Stimulated activated effector memory CD8-positive, alpha-beta T cell treated with anti-CD3 and anti-CD28 coated beads, Interleukin-12 subunit alpha, Interleukin-12 subunit beta, amount 100 ng/mL, for 72 hours (primary cell): ENCODE results near the gene FCN1.
"Not testable (repeated sequence)": the region's sequence is repeated elsewhere in the genome, so short reads cannot be mapped to it uniquely, and the experiment has no call there.

Source experiments
- ATAC-seq: fragments of 150-1000 bp; cut with Tn5 transposase; 2 replicates; pipeline ENCODE4 v1.10.0; 2021
- DNase-seq, 2 donors: peaks; one replicate each; pipeline ENCODE4 v3.0.0; 2021 to 2022; ENCODE audit warnings: low spot score in 2 of 2
- H3K27ac Mint-ChIP-seq: one replicate; pipeline ENCODE4 v1.8.0; 2022; ENCODE audit warnings: mild to moderate bottlenecking, mixed read lengths
- H3K36me3 Mint-ChIP-seq: one replicate; pipeline ENCODE4 v1.8.0; 2022; ENCODE audit warnings: mild to moderate bottlenecking, mixed read lengths
- H3K4me1 Mint-ChIP-seq: one replicate; pipeline ENCODE4 v1.8.0; 2022; ENCODE audit warnings: mixed read lengths
- H3K4me3 Mint-ChIP-seq: one replicate; pipeline ENCODE4 v1.8.0; 2022; ENCODE audit warnings: mild to moderate bottlenecking, mixed read lengths
- H3K9me3 Mint-ChIP-seq: one replicate; pipeline ENCODE4 v1.8.0; 2022; ENCODE audit warnings: mixed read lengths

Gene FCN1

DNA sequence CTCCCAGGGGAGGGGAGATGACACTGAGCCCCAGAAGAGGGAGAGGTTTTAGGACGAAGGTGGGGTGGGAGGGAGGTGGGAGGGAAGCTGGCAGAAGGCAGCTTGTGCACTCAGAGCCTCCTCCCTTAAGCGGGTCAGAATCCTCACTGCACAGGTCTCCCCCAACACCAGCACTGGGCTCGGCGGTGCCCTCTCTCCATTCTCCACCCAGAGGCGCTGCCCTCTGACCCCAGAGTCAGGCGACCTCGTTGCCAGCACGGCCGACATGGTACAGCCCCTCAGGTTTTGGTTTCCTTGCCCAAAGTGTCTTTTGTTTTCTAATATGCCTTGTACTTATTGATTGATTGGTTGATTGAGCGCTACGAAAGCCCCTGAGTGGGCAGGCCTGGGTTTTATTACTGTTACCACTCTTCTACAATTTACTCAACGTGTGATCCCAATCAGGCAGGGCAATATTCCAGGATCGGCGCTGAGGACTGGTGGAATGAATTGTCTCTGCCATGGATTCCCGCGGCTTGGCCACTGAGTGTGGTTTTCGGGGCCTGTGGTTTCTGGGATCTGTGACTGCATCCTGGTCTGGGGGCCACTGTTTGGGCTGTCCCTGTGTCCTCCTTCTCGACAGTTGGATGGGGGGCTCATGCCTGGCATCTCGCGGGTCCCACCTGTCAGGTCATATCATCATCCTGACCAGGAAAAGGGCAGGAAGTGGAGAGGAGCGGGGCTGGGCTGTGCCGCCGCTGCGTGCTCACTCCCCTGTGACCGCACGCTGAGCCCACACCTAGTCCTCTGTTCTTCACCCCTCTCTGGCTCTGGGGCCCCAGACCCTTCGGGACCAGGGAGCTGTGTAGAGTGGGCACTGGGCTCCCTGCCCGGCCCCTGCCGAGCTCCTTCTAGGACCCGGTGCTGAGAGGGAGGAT is 46.7 kb downstream of the FCN1 start:
- no peaks in the 10 kb centered on the region for H3K4me1 Mint-ChIP-seq
- ATAC-seq (no peak), DNase-seq (no peak)
- no peaks in the 10 kb centered on the region for H3K9me3 Mint-ChIP-seq
- no peaks in the 10 kb centered on the region for H3K36me3 Mint-ChIP-seq
- H3K27ac Mint-ChIP-seq, result no peak overlapping the region
- no peak overlapping the region for H3K4me3 Mint-ChIP-seq

DNA sequence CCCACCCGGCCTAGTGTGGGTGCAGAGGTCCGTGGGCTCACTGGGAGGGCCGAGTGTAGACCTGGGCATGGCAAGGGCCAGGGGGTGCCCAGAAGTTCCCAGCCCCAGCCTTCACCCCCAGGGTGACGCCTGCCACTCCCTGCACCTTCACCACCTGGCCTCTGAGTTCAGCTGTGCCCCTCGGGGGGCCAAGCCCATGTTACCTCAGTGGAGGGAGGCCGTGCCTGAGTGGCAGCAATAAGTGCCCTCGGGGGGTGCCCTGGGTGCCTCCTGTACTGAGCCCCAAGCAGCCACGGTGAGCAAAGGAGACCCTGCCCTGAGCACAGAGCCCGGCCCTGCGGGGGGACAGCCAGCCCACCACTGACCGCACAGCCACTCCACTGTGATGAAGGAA is 47.4 kb downstream of the FCN1 start:
- H3K27ac Mint-ChIP-seq, result no peak overlapping the region
- no peaks in the 10 kb centered on the region for H3K4me1 Mint-ChIP-seq
- ATAC-seq, result peak; percentile 28
- no peak overlapping the region for H3K4me3 Mint-ChIP-seq
- no peaks in the 10 kb centered on the region for H3K36me3 Mint-ChIP-seq
- H3K9me3 Mint-ChIP-seq, result no peaks in the 10 kb centered on the region
- DNase-seq, result no peak

DNA sequence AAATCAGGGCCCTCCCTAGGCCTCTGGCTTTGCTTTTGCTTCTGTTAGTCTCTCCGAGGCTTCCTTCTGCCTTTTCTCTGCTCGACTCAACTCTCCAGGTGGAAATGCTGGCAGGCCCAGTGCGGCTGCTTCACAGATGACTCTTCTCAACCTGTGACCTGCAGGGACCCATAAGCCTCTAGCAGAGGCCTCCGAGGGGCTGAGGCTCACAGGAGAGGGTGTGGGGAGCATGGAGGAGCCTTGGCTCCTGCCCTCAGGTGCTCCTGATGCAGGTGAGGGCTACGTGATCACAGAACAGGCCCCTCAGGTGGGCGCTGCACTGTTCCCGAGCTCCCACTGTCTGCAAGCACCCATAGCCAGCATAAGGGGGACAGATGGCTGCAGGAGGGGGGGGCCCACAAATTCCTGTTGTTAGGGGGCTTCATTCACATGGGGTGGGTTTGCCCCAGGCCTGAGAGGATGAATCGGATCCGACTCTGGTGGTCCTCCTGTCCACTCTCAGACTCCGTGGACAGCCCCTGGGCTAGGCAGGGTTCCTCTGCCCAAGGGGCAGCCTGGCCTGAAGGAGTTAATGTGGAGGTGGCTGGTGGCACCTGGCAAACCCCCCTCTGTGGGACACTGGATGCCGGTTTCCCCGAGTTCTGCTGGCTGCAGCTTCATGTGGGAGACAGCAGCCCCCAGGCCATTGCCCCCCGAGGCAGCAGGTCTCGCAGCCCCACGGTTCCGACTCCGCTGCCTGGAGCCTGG is 48.0 kb downstream of the FCN1 start:
- Mint-ChIP-seq H3K9me3 (no peaks in the 10 kb centered on the region), H3K4me1 (no peaks in the 10 kb centered on the region), H3K4me3 (no peak overlapping the region), H3K27ac (no peak overlapping the region), H3K36me3 (no peaks in the 10 kb centered on the region)
- ATAC-seq (no peak), DNase-seq (no peak)

DNA sequence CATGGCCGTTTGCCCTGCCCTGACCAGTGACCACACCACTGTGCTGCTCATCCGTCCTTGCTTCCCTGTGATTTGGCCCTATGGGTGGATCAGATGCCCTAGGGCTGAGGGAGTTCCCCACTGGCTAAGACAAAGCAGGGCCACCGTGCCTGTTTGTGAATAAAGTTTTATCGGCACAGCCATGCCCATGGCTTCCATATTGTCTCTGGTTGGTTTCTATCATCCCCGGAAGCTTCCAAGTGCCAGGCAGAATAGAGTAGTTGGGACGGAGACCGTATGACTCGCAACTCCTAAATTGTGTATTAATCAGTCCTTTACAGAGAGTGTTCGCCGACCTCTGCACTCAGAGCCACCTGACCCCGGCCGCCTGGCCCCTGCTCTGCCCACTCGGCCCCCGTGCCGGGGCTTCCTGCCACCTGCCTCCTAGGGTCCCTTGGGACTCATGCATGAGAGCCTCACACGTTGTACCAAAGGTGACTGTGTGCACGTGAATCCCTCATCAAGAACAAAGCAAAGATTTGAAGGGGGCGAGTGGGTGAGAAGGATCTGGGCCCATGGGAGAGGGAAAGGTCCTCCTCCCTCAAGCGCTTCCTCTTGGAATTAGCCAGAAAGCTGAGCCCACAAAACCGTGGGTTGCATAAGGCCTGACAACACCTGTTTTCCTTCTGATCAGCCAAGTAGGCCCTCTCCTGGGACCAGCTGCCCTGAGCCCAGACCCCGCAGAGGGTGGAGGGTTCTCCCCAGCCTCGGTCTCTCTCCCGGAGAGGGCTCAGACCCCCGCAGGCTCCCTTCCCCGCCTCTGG is 48.8 kb downstream of the FCN1 start:
- Mint-ChIP-seq H3K27ac (no peak overlapping the region), H3K4me1 (no peaks in the 10 kb centered on the region), H3K36me3 (no peaks in the 10 kb centered on the region), H3K4me3 (no peak overlapping the region), H3K9me3 (no peaks in the 10 kb centered on the region)
- DNase-seq (no peak), ATAC-seq (no peak)

DNA sequence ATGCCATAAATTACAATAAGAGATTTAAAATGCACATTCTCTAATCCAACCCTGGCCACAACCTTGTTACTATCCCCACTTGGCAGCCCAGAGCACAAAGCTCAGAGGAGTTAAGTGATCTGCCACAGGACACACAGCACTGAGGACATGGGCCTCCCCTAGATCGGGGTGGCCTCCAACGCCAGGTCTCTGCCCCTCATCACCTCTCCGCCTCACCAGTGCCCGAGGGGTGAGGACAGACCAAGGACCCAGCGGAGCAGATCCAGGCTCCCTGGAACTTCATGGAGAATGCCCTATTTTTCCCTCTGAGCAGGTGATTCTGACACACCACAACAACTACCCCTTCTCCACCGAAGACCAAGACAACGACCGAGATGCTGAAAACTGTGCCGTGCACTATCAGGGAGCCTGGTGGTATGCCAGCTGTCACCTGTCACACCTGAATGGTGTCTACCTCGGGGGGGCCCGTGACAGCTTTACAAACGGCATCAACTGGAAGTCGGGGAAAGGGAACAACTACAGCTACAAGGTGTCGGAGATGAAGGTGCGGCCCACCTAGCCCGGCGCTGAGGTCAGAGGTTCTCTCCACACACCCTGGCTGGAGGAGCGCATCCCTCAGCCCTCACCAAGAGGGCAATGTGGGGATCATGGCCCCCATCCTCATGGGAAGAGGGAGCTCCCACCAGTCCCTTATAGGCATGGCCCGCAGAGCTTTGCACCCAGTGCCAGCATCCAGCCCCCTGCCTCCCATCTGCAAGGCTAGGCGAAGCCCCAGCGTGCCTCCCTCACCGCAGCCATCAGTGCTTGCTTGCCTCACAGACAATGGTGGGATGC is 49.6 kb downstream of the FCN1 start:
- no peaks in the 10 kb centered on the region for H3K4me1 Mint-ChIP-seq
- H3K4me3 Mint-ChIP-seq, result no peak overlapping the region
- H3K36me3 Mint-ChIP-seq, result no peaks in the 10 kb centered on the region
- ATAC-seq (no peak), DNase-seq (no peak)
- H3K9me3 Mint-ChIP-seq, result no peaks in the 10 kb centered on the region
- no peak overlapping the region for H3K27ac Mint-ChIP-seq

DNA sequence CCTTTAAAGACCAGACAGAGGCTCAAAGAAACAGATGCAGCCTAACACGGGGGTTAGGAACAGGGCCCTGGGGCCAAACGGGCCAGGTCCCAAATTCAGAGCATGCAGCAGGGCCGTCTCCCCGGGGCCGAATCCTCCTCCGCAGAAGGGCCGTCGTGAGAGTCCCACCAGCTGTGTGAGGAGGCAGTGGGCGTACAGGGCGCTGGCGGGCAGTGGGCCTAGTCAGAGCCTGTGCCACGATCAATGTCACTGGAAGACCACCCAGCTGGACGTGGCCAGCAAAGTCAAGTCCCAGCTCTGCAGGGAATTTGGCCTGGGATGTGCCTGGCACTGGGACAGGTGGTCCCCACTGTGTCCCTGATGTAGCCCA is 52.9 kb downstream of the FCN1 start:
- Mint-ChIP-seq H3K27ac (no peak overlapping the region), H3K36me3 (no peaks in the 10 kb centered on the region), H3K4me3 (no peak overlapping the region), H3K9me3 (no peaks in the 10 kb centered on the region), H3K4me1 (no peaks in the 10 kb centered on the region)
- ATAC-seq (no peak), DNase-seq (no peak)

DNA sequence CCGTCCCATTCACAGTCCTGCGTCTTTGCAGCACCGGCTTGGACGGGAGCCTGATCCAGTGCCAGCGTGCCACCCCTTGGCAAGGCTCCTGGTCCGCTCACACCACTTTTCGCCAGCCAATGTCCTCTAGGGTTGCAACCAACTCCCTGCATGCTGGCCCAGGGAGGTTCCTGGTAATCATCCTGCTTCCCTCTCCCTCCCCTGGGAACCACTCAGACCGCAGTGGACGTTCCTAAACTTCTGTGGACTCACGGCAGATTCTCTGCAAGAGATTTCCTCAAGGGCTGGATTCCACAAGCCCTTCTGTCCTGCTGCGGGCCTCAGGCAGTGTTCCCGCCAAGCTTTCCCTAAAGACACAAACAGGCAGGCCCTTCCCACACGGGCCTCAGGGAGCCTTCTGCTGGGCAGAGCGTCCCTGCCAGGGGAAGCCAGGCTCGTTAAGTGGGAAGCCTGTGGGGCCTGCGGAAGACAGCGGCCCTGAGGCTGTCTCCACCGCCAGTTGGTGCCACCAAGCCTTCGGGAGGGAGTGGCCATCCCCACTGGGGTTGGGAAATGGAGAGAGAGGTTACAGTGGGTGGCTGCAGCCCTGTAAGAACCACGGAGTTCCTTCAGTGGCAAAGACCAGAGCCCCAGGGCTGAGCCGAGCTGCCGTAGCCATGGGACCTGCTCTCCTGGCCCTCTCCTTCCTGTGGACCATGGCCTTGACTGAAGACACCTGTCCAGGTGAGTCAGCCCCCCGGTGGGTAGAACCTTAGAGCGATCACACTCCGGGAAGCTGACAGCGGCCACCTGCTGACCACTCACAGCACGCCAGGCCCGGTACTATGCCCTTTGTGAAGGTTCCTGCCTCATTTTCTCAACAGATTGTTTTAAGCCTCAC is 53.5 kb downstream of the FCN1 start:
- Mint-ChIP-seq H3K4me1 (no peaks in the 10 kb centered on the region), H3K4me3 (no peak overlapping the region), H3K36me3 (no peaks in the 10 kb centered on the region), H3K27ac (no peak overlapping the region), H3K9me3 (no peaks in the 10 kb centered on the region)
- ATAC-seq (no peak), DNase-seq (no peak)

DNA sequence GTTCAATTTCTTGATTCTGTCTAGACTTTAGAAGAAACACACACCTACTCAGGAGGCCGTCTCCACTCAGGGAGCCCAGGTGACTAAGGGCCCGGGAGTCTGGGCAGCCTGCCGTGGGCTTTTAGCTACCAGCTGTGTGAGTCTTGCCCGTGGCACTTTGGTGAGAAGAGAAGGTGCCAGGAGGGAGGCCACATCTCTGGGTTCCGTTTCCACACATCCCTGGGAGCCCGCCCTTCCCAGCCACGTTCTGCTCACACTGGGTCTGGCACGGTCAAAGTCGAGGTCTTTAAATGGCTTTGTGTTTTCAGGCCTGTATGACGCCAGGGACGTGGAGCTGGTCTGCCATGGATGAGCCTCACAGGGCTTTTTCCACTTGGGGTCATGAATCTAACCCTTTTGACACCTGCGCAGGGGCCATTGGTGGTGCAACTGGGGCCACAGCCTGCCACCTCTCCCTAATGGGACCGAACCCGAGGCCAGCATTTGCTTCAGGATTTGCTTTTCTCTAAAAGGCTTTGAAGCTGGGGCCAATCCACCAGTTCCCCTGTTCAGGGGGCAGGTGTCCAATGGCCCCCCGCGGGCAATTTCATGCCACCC is 54.3 kb downstream of the FCN1 start:
- DNase-seq (no peak), ATAC-seq (no peak)
- no peak overlapping the region for H3K4me3 Mint-ChIP-seq
- peaks cover 6% of the 10 kb centered on the region for H3K4me1 Mint-ChIP-seq
- no peaks in the 10 kb centered on the region for H3K9me3 Mint-ChIP-seq
- no peaks in the 10 kb centered on the region for H3K36me3 Mint-ChIP-seq
- H3K27ac Mint-ChIP-seq, result no peak overlapping the region

DNA sequence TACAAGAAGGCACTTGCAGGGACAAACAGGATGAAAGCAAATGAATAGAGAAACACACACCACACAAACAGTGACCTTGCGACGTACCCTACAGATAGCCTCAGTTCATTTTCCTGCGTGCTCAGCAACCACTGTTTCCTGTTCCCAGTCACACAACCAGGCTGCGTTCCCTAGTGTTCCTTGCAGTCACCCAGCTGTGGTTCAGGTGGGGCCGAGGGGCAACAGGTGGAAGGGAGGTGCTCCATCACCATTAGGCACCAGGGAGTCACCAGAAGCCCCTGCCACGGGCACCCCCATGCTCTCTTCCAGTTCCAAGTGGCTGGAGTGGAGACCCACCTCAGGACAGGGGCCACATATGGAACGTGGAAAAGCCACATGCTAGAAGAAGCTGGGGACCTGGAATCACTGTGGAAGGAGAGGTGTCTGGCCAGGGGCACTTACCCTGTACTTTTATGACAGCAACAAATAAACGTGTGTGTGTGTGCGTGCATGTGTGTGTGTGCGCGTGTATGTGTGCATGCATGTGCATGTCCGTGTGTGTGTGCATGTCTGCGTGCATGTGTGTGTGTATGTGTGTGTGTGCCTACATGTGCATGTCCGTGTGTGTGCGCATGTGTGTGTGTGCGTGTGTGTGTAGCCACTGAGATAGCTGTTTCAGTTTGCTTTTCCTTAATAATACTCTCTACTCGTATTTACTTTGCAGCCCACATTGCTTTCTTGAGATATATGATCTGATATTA is 55.9 kb downstream of the FCN1 start:
- peaks cover 4% of the 10 kb centered on the region for H3K9me3 Mint-ChIP-seq
- no peak overlapping the region for H3K4me3 Mint-ChIP-seq
- peaks cover 21% of the 10 kb centered on the region for H3K4me1 Mint-ChIP-seq
- no peaks in the 10 kb centered on the region for H3K36me3 Mint-ChIP-seq
- DNase-seq, result no peak
- no peak for ATAC-seq
- no peak overlapping the region for H3K27ac Mint-ChIP-seq

DNA sequence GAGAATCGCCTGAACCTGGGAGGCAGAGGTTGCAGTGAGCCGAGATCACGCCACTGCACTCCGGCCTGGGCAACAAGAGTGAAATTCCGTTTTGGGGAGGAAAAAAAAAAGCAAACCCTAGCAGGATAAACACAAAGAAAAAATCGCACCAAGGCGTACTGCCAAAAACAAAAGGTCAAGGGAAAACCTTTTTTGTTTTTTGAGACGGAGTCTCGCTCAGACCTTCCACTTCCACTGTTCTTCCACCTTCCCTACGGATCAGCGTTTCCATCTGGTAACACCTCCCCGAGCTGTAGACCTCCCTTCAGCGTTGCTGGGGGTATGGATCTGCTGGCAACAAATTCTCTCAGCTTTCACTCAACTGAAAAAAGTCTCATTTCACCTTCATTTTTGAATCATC is 57.2 kb downstream of the FCN1 start:
- H3K36me3 Mint-ChIP-seq, result no peaks in the 10 kb centered on the region
- DNase-seq (no peak), ATAC-seq (no peak)
- no peak overlapping the region for H3K27ac Mint-ChIP-seq
- peaks cover 22% of the 10 kb centered on the region for H3K4me1 Mint-ChIP-seq
- no peak overlapping the region for H3K4me3 Mint-ChIP-seq
- peaks cover 4% of the 10 kb centered on the region for H3K9me3 Mint-ChIP-seq

DNA sequence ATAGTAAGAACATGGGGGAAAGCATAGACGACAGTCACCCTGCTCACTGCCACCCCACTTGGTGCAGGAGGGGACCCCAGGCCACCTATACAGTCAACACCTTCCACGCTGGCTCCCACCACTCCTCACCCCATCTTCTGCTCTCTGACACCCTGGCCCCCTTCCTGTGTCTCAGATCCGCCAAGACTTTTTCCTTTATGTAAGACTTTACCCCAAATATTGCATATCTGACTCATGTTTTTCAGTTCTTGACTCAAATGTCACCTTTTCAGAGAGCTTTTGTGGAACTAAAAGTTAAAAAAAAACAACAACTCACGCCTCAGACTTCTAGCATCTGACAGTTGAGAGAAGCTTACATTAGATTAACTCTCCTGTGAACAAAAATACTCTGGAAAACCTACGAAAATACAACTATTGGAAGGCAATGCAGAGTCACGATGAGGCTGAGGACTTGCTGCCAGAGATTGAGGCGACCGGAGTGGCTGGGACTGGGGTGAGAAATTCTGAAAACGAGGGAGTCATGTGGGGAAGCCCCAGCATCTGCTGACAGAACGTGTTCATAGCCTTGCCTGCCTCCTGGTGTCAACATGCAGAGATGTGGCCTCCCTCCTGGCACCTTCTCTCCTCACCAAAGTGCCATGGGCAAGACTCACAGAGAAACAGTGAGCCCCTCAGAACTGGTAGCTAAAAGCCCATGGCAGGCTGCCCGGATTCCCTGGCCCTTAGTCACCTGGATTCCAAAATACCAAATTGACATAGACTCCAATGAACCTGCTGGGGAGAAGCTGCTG is 59.5 kb downstream of the FCN1 start:
- Mint-ChIP-seq H3K4me1 (peaks cover 22% of the 10 kb centered on the region), H3K9me3 (peaks cover 4% of the 10 kb centered on the region), H3K36me3 (no peaks in the 10 kb centered on the region), H3K4me3 (peak overlapping the region; percentile 38), H3K27ac (peak overlapping the region; percentile 53)
- peak; percentile 97 for ATAC-seq
- DNase-seq, result peak; percentile 24 to 73

DNA sequence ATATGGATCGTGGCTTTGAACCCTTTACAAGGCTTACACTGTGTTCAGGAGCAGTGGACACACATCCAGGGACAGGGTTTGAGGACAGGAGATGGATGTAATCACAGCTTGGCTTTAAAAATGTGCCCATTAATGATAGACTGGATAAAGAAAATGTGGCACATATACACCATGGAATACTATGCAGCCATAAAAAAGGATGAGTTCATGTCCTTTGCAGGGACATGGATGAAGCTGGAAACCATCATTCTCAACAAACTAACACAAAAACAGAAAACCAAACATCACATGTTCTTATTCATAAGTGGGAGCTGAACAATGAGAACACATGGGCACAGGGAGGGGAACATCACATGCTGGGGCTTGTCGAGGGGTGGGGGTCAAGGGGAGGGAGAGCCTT is 60.3 kb downstream of the FCN1 start:
- H3K36me3 Mint-ChIP-seq, H3K27ac Mint-ChIP-seq, H3K9me3 Mint-ChIP-seq, H3K4me3 Mint-ChIP-seq, DNase-seq, ATAC-seq: not testable (repeated sequence)
- H3K4me1 Mint-ChIP-seq, result peaks cover 22% of the 10 kb centered on the region
